Activated naive CD4-positive, alpha-beta T cell treated with anti-CD3 and anti-CD28 coated beads, Interleukin-2, amount 10 ng/mL, durations not matched to agents 7 days and 5 days (primary cell): ENCODE results near the gene LRRC8B.
"Not testable (repeated sequence)": the region's sequence is repeated elsewhere in the genome, so short reads cannot be mapped to it uniquely, and the experiment has no call there.

Source experiments
- CTCF ChIA-PET: fragments of 350-600 bp; sonication (Branson Sonifier 250); formaldehyde crosslinking; loops from one replicate; lab custom pipeline; 2021; ENCODE audit warnings: antibody characterized with exemption; lab: Charles Lee
- DNase-seq: peaks from one replicate; pipeline ENCODE4 v3.0.0-alpha.2; 2020
- H3K27ac Mint-ChIP-seq: one replicate; pipeline ENCODE4 v1.8.0; 2021; ENCODE audit warnings: mild to moderate bottlenecking, moderate library complexity, mixed read lengths
- H3K27me3 Mint-ChIP-seq: one replicate; pipeline ENCODE4 v1.8.0; 2021; ENCODE audit warnings: mild to moderate bottlenecking, mixed read lengths
- H3K36me3 Mint-ChIP-seq: one replicate; pipeline ENCODE4 v1.8.0; 2021; ENCODE audit warnings: mixed read lengths
- H3K4me1 Mint-ChIP-seq: one replicate; pipeline ENCODE4 v1.8.0; 2021; ENCODE audit warnings: mixed read lengths
- H3K4me3 Mint-ChIP-seq: one replicate; pipeline ENCODE4 v1.8.0; 2021; ENCODE audit warnings: mild to moderate bottlenecking, moderate library complexity, mixed read lengths
- H3K9me3 Mint-ChIP-seq: one replicate; pipeline ENCODE4 v1.8.0; 2021; ENCODE audit warnings: mixed read lengths

LRRC8B gene

GRCh38 chr1:89531480-89532139 is 7.0 kb downstream of the LRRC8B start:
- H3K4me3 Mint-ChIP-seq = no peak overlapping the region
- H3K36me3 Mint-ChIP-seq = peaks cover 39% of the 10 kb centered on the region
- H3K27me3 Mint-ChIP-seq = no peaks in the 10 kb centered on the region
- peaks cover 5% of the 10 kb centered on the region for H3K9me3 Mint-ChIP-seq
- DNase-seq = no peak
- H3K27ac Mint-ChIP-seq = no peak overlapping the region
- CTCF ChIA-PET = no interaction called here
- H3K4me1 Mint-ChIP-seq = peaks cover 29% of the 10 kb centered on the region

DNA sequence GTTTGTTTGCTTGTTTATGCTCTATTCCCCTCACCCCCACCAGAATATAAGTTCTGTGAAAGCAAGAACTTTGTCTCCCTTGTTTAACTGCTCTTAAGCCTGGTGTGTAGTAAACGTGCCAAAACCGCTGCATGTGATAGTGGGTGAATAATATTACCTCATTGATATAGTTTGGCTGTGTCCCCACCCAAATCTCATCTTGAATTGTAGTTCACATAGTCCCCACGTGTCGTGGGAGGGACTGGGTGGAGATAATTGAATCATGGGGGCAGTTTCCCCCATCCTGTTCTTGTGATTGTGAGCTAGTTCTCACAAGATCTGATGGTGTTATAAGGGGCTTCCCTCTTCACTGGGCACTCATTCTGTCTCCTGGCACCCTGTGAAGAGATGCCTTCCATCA is 7.6 kb downstream of the LRRC8B start:
- Mint-ChIP-seq H3K9me3 (peaks cover 5% of the 10 kb centered on the region), H3K27me3 (no peaks in the 10 kb centered on the region), H3K4me1 (peaks cover 29% of the 10 kb centered on the region), H3K27ac (no peak overlapping the region), H3K4me3 (no peak overlapping the region), H3K36me3 (peaks cover 41% of the 10 kb centered on the region)
- CTCF ChIA-PET = no interaction called here
- DNase-seq = no peak

- Mint-ChIP-seq H3K4me1 (peaks cover 30% of the 10 kb centered on the region), H3K36me3 (peaks cover 41% of the 10 kb centered on the region), H3K27ac (no peak overlapping the region), H3K4me3 (no peak overlapping the region), H3K27me3 (no peaks in the 10 kb centered on the region), H3K9me3 (peaks cover 5% of the 10 kb centered on the region)
- CTCF ChIA-PET = interaction anchor here (1.1 to 1.2 kb wide), 2 partner anchors 49 to 64 kb away, joined by 3 read pairs; no protein-coding TSS in a partner anchor
- no peak for DNase-seq
These were observed 8.2 kb downstream of the LRRC8B start for GRCh38 chr1:89532866-89533265.

DNA sequence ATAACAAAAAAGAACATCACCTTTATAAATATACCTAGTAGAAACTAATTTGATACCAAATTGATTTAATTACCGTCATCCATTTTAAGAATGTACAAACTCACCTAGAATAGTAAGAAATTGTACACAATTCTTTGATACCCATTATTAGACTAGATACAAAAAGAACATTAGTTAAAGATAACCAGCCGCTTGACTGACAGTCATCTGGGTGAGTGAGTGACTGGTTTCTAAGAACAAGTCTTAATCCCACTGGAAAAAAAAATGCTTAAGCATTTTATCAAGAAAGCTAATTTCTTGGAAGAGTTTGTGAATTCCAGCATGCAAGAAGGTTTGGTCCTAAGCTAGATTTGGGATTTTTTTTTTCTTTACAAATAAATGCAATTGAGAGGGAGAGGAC is 10.9 kb downstream of the LRRC8B start:
- no peaks in the 10 kb centered on the region for H3K27me3 Mint-ChIP-seq
- peaks cover 50% of the 10 kb centered on the region for H3K36me3 Mint-ChIP-seq
- DNase-seq = no peak
- no peak overlapping the region for H3K4me3 Mint-ChIP-seq
- peaks cover 39% of the 10 kb centered on the region for H3K4me1 Mint-ChIP-seq
- H3K9me3 Mint-ChIP-seq = peaks cover 5% of the 10 kb centered on the region
- CTCF ChIA-PET = no interaction called here
- H3K27ac Mint-ChIP-seq = no peak overlapping the region

DNA sequence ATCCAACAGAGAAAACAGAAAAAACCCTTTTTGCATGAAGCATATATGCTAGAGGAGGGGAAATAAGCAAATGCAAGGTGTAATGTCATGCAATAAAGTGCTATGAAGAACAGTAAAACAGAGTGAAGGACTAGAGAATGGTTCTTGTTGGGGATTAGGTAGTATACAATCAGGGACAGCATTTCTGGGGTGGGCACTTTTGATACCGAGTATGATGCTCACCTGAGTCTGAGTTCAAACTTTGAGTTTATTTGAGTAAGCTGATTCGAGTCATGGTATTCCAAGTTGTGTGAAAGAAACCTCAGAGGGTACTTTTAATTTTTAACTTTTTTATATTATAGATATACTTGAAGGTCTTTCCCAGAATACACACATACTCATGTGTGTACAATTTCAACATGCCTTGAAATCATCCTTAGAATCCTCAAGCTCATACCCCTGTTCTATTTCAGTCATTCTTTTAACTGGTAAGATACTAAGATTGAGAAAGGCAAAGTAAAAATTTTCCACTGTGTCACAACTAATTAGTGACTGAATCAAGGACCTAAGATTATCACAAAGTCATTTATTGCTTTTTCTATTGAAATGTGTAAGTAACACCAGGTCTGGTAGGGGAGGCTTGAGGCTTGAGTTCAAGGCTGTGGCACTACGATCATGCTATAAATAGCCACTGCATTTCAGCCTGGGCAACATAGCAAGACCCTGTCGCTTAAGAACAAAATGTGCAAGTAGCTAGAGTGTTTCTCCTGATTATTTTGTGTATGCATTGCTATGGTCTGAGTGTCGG is 12.1 kb downstream of the LRRC8B start:
- no peak overlapping the region for H3K4me3 Mint-ChIP-seq
- peaks cover 50% of the 10 kb centered on the region for H3K36me3 Mint-ChIP-seq
- peaks cover 5% of the 10 kb centered on the region for H3K9me3 Mint-ChIP-seq
- no peak overlapping the region for H3K27ac Mint-ChIP-seq
- H3K27me3 Mint-ChIP-seq = no peaks in the 10 kb centered on the region
- DNase-seq = no peak
- peaks cover 30% of the 10 kb centered on the region for H3K4me1 Mint-ChIP-seq
- CTCF ChIA-PET = no interaction called here

- DNase-seq = no peak
- H3K27ac Mint-ChIP-seq = peak overlapping the region; percentile 17
These were observed 13.7 kb downstream of the LRRC8B start for GRCh38 chr1:89538361-89538760.

DNA sequence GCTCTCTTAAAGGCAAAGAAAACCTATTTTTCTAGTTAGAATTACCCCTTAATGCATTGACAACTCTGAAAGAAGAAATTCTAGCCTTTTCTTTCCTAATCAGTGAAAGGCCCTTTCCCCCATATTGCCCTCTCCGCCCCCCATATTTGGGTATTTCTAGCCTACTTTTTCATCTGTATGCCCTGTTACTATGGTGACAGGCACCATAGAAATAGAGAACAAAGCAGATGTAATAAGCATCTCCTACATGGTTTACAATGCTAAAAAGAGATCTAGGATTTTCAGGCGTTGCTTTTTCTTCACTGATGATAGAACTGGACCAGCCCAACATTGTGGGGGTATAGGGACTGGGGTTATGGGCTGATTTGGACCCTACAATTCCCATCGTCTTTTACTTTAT is 14.5 kb downstream of the LRRC8B start:
- CTCF ChIA-PET = interaction anchor here (0.6 to 1.6 kb wide), 3 partner anchors 10 to 167 kb away, joined by 3 read pairs; no protein-coding TSS in a partner anchor
- Mint-ChIP-seq H3K36me3 (peaks cover 39% of the 10 kb centered on the region), H3K4me3 (no peak overlapping the region), H3K27ac (no peak overlapping the region), H3K9me3 (peaks cover 2% of the 10 kb centered on the region), H3K27me3 (no peaks in the 10 kb centered on the region), H3K4me1 (peaks cover 24% of the 10 kb centered on the region)
- no peak for DNase-seq

More at GRCh38 chr1:89538361-89538760, 13.7 kb downstream of the LRRC8B start:
- Mint-ChIP-seq H3K4me1 (peaks cover 23% of the 10 kb centered on the region), H3K36me3 (peaks cover 40% of the 10 kb centered on the region), H3K27me3 (no peaks in the 10 kb centered on the region), H3K9me3 (peaks cover 2% of the 10 kb centered on the region), H3K4me3 (no peak overlapping the region)
- CTCF ChIA-PET = interaction anchor here (0.6 kb wide), 1 partner anchor 167 kb away, joined by 3 read pairs; no protein-coding TSS in a partner anchor

- Mint-ChIP-seq H3K9me3 (peaks cover 2% of the 10 kb centered on the region), H3K4me3 (no peak overlapping the region), H3K27ac (no peak overlapping the region), H3K27me3 (no peaks in the 10 kb centered on the region), H3K36me3 (peaks cover 38% of the 10 kb centered on the region), H3K4me1 (peaks cover 33% of the 10 kb centered on the region)
- CTCF ChIA-PET = interaction anchor here (1.2 to 1.7 kb wide), 3 partner anchors 8 to 63 kb away, joined by 3 to 5 read pairs (median 3); no protein-coding TSS in a partner anchor
- no peak for DNase-seq
These were observed 15.9 kb downstream of the LRRC8B start for GRCh38 chr1:89540406-89540970.

GRCh38 chr1:89542345-89542744 is 17.7 kb downstream of the LRRC8B start:
- Mint-ChIP-seq H3K27me3 (no peaks in the 10 kb centered on the region), H3K27ac (no peak overlapping the region), H3K4me1 (peaks cover 45% of the 10 kb centered on the region), H3K9me3 (peaks cover 2% of the 10 kb centered on the region), H3K36me3 (peaks cover 40% of the 10 kb centered on the region), H3K4me3 (no peak overlapping the region)
- CTCF ChIA-PET = no interaction called here
- DNase-seq = no peak

GRCh38 chr1:89543632-89544031 is 19.0 kb downstream of the LRRC8B start:
- CTCF ChIA-PET, DNase-seq, H3K27ac Mint-ChIP-seq, H3K27me3 Mint-ChIP-seq, H3K4me3 Mint-ChIP-seq, H3K9me3 Mint-ChIP-seq: not testable (repeated sequence)
- peaks cover 32% of the 10 kb centered on the region for H3K36me3 Mint-ChIP-seq
- peaks cover 36% of the 10 kb centered on the region for H3K4me1 Mint-ChIP-seq

GRCh38 chr1:89545264-89546038 is 20.8 kb downstream of the LRRC8B start:
- no peak overlapping the region for H3K27ac Mint-ChIP-seq
- CTCF ChIA-PET = interaction anchor here (0.6 kb wide), 1 partner anchor 16 kb away, joined by 3 read pairs; no protein-coding TSS in a partner anchor
- H3K9me3 Mint-ChIP-seq = peaks cover 2% of the 10 kb centered on the region
- no peak for DNase-seq
- peaks cover 31% of the 10 kb centered on the region for H3K36me3 Mint-ChIP-seq
- no peaks in the 10 kb centered on the region for H3K27me3 Mint-ChIP-seq
- no peak overlapping the region for H3K4me3 Mint-ChIP-seq
- H3K4me1 Mint-ChIP-seq = peaks cover 30% of the 10 kb centered on the region

DNA sequence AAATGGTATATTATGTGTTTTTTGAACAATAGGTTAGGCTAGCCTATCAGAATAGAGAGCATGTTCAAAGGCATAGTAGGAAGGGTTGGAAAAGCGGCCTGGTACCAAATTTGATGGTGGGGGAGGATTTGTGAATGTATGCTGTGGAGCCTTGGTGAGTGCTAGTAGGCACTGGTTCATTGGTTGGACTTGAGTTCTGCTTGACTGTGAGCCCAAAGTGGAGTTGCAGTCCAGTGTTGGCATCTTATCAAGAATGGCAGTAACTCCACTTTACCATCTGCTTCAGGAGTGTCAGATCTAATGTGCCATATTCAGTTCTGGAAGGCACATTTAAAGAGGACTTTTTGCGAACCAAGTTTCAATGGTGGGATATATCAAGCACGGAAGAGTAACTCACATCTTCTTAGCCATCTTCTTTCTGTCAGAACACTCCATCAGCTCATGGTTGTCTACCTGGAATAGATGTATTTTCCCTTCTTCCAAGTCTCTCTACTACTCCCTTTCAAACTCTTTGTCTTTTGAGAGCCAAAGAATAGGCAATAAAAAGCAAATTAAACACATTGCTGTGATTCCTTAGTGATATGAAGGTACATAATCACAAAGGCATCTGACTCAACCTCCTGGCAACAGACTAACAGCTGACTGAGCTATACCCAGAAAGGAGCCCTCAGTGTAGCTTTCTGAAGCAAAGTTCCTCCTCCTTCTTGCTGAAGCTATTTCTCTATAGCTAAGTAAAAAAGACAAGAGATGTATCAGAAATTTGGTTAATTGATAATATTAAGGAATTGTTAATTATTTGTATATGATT is 21.7 kb downstream of the LRRC8B start:
- peaks cover 32% of the 10 kb centered on the region for H3K36me3 Mint-ChIP-seq
- no peak overlapping the region for H3K27ac Mint-ChIP-seq
- no peaks in the 10 kb centered on the region for H3K27me3 Mint-ChIP-seq
- no peak for DNase-seq
- H3K4me3 Mint-ChIP-seq = no peak overlapping the region
- CTCF ChIA-PET = no interaction called here
- H3K4me1 Mint-ChIP-seq = peaks cover 29% of the 10 kb centered on the region
- peaks cover 2% of the 10 kb centered on the region for H3K9me3 Mint-ChIP-seq

DNA sequence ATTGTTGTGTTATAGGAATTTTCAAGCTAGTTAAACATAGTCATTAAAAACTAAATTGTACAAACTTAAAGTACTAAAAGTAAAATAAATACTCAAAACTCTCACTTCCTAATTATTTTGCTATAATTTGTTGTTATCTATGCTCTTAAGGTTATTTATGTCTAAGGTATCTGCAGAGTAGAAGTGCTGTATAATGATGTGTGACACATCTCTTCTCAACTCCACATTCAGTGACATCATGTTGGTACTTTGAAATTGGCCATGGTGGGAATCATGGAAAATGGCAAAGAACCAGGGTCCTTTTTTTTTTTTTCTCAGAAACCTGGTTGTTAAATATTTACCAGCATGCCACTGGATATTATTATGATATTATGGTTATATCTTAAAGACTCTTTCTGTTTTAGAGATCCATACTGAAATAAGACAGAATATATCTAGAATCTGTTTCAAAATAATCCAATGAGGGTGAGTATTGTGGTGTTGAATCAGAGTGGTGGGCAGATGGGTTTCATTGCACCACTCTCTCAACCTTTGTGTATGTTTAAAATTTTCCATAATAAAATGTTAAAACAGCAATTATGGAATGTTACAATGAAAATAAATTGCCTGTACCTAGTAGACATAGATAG is 22.4 kb downstream of the LRRC8B start:
- peaks cover under 1% of the 10 kb centered on the region for H3K9me3 Mint-ChIP-seq
- no peak overlapping the region for H3K27ac Mint-ChIP-seq
- no peaks in the 10 kb centered on the region for H3K27me3 Mint-ChIP-seq
- CTCF ChIA-PET = no interaction called here
- H3K4me3 Mint-ChIP-seq = no peak overlapping the region
- peaks cover 27% of the 10 kb centered on the region for H3K4me1 Mint-ChIP-seq
- DNase-seq = no peak
- H3K36me3 Mint-ChIP-seq = peaks cover 29% of the 10 kb centered on the region
